VCaP (cell line): ENCODE results near the gene DDRGK1.

ENCODE experiments used
- H3K27ac ChIP-seq: fragments of 450-650 bp; 2 replicates; pipeline ENCODE4 v1.5.1; 2017
- TF ChIP-seq, protein P1 (sequence below): fragments of 450-650 bp; conservative IDR thresholded peaks from 2 replicates; pipeline ENCODE4 v1.5.1; 2017; ENCODE audit warnings: mild to moderate bottlenecking, moderate library complexity

DDRGK1 gene

DNA sequence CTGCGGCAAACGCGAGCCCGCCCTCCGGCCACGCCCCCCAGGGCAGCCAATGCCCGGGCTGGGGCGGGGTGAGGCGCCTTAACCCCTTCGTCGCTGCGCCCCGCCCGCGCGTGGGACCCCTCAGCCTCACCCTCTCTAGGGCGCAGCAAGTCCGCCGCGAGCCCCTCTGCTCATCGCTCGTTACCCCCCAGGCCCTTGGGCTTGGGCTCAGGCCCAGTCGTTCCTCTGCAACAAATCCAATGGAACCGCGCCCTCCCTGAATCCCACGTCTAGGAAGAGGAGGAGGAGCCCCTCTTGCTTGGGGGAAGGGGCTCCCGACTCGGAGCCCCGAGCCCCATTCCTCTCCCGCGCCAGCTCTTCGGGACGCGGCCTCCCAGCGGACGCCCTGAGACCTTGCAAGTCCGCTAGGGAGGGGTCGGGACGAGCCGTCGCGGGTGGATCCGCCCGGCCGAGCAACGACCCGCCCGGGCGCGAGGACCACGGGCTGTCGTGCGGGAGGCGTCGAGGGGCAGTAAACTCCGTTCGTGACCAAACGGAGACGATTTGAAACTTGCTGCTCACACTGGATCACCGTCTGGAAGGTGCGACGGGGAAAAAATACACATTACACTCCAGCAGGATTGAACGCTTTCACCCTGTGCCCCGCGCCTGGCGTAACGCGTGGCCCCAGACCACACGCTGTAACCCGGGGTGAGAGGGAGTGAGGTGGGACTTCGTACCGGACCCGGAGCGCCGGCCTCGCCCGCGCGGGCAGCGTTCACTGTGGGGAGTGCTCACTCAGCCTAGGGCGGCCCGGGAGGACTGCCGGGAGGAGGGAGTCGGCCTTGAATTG, 30.7 kb downstream of the DDRGK1 start:
- H3K27ac ChIP-seq = peak overlapping the region; percentile 72
- TF ChIP-seq, protein P1, sequence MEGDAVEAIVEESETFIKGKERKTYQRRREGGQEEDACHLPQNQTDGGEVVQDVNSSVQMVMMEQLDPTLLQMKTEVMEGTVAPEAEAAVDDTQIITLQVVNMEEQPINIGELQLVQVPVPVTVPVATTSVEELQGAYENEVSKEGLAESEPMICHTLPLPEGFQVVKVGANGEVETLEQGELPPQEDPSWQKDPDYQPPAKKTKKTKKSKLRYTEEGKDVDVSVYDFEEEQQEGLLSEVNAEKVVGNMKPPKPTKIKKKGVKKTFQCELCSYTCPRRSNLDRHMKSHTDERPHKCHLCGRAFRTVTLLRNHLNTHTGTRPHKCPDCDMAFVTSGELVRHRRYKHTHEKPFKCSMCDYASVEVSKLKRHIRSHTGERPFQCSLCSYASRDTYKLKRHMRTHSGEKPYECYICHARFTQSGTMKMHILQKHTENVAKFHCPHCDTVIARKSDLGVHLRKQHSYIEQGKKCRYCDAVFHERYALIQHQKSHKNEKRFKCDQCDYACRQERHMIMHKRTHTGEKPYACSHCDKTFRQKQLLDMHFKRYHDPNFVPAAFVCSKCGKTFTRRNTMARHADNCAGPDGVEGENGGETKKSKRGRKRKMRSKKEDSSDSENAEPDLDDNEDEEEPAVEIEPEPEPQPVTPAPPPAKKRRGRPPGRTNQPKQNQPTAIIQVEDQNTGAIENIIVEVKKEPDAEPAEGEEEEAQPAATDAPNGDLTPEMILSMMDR = peak; percentile 24; the same call in 1 of the 2 replicates

DNA sequence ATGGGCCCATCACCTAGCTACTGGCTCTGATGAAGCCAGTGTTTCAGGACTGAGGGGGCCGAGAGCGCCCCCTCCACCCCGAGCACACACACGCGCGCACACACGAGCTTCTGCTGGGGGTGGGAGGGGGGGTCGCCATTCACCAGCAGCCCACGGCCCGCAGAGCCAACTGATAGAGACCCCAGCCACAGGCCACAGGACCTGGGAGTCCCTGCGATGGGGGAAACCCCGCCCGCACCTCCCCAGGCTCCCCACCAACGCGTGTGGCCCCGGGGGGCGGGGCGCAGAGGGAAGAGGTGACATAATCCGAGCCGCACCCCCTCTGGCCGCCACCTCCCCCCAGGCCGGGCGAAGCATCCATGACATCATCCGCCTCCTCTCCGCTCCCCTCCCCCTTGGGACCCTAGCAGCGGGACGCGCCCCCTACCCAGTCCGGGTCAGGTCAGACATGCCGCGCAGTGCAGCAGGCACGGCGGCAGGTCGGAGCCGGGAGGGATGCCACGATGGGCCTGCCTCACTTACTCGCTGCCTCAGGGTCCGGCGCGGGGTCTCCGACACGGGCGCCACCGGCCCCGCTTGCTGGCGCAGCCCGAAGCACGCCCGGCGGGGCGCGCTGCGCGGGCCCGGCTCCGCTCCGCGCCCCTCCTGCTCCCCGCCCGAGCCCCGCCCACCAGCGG, 31.4 kb downstream of the DDRGK1 start, which contains the start of gene LZTS3:
Gene LZTS3 (minus strand): TSS at position 617 of the 677 bp plus-strand sequence. CDS start 6,386 bp downstream, outside the sequence.
- TF ChIP-seq, protein P1 = no peak
- peak within 1 kb of the TSS; percentile 72 for H3K27ac ChIP-seq

DNA sequence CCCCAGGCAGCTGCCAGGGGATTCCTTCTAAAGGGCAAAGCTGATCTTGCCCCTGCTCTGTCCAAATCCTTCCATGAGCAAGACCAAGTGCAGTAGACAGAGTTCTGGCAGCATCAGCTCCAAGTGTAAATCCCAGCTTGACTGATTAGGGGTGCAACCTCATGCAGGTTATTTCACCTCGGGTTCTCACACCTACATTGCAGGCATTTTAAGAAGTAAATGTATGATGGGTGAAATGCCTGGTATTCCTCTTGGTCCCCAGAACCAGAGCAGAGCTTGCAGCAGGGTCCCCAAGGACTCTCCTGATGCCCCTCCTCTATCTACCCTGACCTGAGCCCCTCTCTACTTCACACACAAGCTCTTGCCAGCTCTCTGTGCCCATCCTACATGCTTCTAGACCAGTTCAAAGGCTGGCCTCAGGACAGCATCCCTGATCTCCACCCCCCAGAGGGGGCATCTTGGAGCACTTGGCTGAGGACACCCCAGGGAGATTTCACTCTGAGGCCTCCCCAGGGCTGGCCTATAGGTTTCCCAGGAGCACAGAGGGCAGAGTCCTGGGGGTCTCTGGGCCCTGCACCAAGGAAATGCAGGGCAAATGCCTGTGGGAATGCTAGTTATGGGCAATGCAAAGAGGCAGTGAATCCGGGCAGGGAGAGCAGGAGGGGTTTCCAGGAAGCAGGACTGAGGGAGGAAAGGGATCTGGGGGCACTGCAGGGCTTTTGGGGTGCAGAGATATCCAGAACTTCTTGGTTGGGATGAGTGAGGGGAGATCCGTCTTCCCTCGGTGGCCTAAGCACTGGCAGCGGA, 32.2 kb downstream of the DDRGK1 start:
- H3K27ac ChIP-seq = peak overlapping the region; percentile 72; the same call in 1 of the 2 replicates
- TF ChIP-seq, protein P1 = no peak

DNA sequence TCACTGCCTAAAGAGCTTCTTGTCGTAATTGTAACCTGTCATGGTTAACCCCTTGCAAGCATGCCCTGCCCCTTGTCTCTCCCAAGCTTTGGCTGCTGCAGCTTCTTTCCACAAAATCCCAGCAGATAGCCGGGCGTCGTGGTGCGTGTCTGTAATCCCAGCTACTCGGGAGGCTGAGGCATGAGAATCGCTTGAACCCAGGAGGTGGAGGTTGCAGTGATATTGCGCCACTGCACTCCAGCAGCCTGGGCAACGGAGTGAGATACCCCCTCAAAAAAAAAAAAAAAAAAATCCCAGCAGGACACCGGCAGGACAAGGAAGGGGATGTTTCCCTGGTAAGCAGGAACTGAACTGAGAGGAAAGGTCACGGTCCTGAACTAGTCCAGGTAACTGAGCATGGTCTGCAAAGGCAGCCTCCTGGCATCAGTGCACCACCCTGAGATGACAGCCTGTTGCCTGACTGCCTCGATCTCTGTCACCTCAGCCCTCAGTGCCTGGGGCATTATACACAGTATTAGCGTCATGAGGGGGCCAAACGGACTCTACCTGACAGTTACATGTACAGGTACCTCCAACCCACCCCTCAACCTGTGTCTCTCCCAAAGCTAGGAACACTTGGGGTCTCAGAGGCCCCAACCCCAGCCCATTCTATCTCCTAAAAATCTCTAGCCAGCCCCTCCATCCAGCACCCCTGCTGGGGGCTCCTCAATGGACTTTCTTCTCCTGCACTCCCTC, 32.9 kb downstream of the DDRGK1 start:
- TF ChIP-seq, protein P1 = no peak
- H3K27ac ChIP-seq = no peak overlapping the region

DNA sequence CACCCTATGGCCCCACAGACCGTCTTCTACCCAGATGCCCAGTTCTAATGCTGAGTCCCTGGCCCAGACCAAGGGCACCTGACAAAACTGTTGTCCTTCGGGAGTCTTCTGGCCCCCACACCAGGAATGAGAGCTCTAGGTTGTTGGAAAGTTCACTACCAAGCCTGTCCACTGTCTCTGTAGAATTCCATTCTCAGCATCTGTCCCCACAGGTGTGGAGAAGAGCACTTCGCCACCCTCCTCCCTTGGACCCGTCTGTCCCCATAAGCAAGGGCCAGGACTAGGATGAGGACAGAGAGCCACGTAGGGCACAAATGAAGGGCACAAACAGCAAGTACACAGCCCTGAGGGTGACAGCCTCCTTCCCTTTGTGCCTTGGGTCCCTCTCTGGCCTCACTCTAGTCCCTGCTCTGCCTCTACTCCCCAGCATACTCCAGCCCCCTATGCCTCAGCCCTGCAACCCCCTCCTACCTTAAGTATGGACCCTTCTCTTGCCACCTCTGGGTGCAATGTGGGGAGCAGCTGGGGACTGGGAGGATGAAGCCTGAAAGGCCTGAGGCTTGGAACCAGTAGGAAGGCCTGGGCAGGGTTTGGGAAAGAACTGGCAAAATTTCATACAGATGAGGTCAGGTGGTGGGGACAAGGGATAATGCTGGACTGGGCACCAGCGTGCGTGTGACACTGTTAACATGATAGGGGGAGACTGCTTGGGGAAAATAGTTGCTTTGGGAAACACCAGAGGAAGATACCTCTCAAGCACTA, 35.5 kb downstream of the DDRGK1 start:
- H3K27ac ChIP-seq = no peak overlapping the region
- TF ChIP-seq, protein P1 = no peak

DNA sequence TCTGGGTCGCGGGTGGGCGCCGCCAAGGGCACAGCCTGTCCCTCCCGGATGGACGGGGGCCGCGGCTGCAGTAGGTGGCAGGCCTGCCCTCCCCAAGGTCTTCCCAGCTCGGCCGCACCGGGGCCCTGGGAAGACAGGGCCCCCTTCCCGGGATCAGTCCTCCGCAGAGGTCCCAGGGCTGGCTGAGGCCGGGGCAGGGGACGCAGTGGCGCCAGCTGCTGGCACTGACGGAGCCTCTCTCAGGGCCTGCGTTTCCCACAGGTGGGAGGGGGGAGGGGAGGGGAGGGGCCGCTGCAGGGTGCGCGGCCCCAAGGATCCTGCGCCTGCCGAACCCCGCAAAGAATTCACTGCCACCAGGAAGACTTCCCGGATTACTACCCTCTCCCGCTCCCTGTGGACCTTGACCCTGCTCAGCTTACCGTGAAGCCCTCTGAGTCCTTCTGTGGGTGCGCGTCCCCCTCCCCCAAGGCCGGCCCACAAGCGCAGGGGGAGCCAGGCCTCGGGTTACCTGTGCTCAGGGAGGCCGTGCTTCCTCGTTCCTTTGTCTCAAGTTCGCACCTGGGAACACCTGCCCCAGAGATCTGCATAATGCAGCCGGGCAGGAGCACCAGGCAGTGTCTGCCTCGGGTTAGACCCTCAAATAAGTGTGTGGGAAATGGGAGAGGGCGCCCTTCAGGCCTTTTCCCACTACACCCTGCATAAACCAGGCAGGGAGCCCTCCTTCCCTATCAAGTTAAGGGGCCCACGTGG, 36.2 kb downstream of the DDRGK1 start:
- TF ChIP-seq, protein P1 = no peak
- no peak overlapping the region for H3K27ac ChIP-seq
